Peyer's patch (tissue), 4 donors: ENCODE results near the gene MSANTD3. TPM values are rescaled to one million over a fixed set of nuclear protein-coding genes. Genes with fewer than 3 reads are reported as not detected.

ENCODE experiments used
- DNase-seq, 3 donors: peaks; one replicate each; pipeline ENCODE4 v3.0.0-alpha.2; 2017 to 2019
- H3K27ac ChIP-seq, 4 donors: fragments of 200-600 bp; sonication (generic); one replicate each; pipeline ENCODE4 v1.5.1; 2016 to 2019
- H3K27me3 ChIP-seq, 2 donors: fragments of 200-600 bp; sonication (generic); one replicate each; pipeline ENCODE4 v1.5.1; 2019
- H3K36me3 ChIP-seq, 3 donors: fragments of 200-600 bp; sonication (generic); one replicate each; pipeline ENCODE4 v1.5.1; 2016 to 2019
- H3K4me1 ChIP-seq, 4 donors: fragments of 200-600 bp; sonication (generic); one replicate each; pipeline ENCODE4 v1.5.1; 2016 to 2019
- H3K4me3 ChIP-seq, 4 donors: fragments of 200-600 bp; sonication (generic); 1 replicate in 3 of 4; 2 replicates in 1 of 4; pipeline ENCODE4 v1.5.1; 2016 to 2019; ENCODE audit warnings: mild to moderate bottlenecking in 1 of 4
- H3K9me3 ChIP-seq, 4 donors: fragments of 200-600 bp; sonication (generic); one replicate each; pipeline ENCODE4 v1.5.1; 2016 to 2019; ENCODE audit warnings: mild to moderate bottlenecking in 1 of 4
- CTCF ChIP-seq, 6 experiments: fragments of 450-650 bp in 4 of 6; fragments of 200-600 bp in 2 of 6; sonication (generic) in 1 of 6; IDR thresholded peaks; one replicate each; pipeline ENCODE4 v1.5.1; 2017 to 2019; ENCODE audit warnings: antibody characterized with exemption in 6 of 6, mild to moderate bottlenecking in 3 of 6, moderate library complexity in 1 of 6
- POLR2A ChIP-seq, 2 donors: fragments of 450-650 bp; IDR thresholded peaks; one replicate each; pipeline ENCODE4 v1.5.1; 2017; ENCODE audit warnings: antibody characterized with exemption in 2 of 2, mild to moderate bottlenecking in 2 of 2, moderate library complexity in 2 of 2
- total RNA-seq, 4 donors: library from RNA; depleted of rRNA; stranded (reverse); fragments of >200 nt; gene quantifications; one replicate each; pipeline ENCODE4 v1.1.0, GENCODE V29; 2016

Gene MSANTD3
- total RNA-seq, 4 donors from 2014 or later, result 5.5 to 37.1 (median 9.5) TPM

GRCh38 chr9:100448266-100448665 lies 21.3 kb downstream of the MSANTD3 start:
- Histone ChIP-seq H3K9me3 (no peaks in the 10 kb centered on the region), H3K27ac (no peak overlapping the region), H3K27me3 (no peaks in the 10 kb centered on the region), H3K4me3 (no peak overlapping the region), H3K36me3 (no peaks in the 10 kb centered on the region), H3K4me1 (no peaks in the 10 kb centered on the region)
- no peak for TF ChIP-seq POLR2A (IDR thresholded peaks at IDR 0.05)
- no peak for TF ChIP-seq CTCF (IDR thresholded peaks at IDR 0.05)
- no peak for DNase-seq

GRCh38 chr9:100449420-100449819 lies 22.5 kb downstream of the MSANTD3 start:
- Histone ChIP-seq H3K36me3 (no peaks in the 10 kb centered on the region), H3K4me3 (no peak overlapping the region), H3K4me1 (no peaks in the 10 kb centered on the region), H3K27ac (no peak overlapping the region), H3K9me3 (no peaks in the 10 kb centered on the region), H3K27me3 (no peaks in the 10 kb centered on the region)
- TF ChIP-seq POLR2A (IDR thresholded peaks at IDR 0.05), result no peak
- no peak for TF ChIP-seq CTCF (IDR thresholded peaks at IDR 0.05)
- no peak for DNase-seq

DNA sequence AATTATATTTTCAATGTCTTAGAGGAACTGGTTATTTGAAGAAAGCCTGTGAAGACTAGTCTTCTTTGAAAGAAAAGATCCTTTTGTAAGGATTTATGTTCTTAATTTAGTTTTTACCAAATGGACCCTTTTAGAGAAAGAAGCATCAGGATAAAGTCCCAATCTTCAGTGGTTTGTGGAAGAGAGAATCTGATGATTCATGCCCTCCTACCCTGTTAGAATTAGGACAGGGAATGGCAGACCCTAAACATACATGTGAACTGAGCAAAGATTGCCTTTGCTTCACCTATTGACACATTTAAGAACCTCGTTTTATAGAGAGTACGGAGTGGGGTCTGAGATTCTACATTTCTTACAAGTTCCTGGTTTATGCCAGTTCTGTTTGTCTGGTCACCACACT lies 26.0 kb downstream of the MSANTD3 start:
- DNase-seq, result no peak
- no peaks in the 10 kb centered on the region for H3K9me3 ChIP-seq

GRCh38 chr9:100455470-100455869 lies 28.5 kb downstream of the MSANTD3 start:
- TF ChIP-seq CTCF (IDR thresholded peaks at IDR 0.05), result no peak
- no peak for TF ChIP-seq POLR2A (IDR thresholded peaks at IDR 0.05)
- H3K4me3 ChIP-seq, result no peak overlapping the region
- no peak overlapping the region for H3K27ac ChIP-seq
- DNase-seq, result no peak
- no peaks in the 10 kb centered on the region for H3K9me3 ChIP-seq
- H3K27me3 ChIP-seq, result no peaks in the 10 kb centered on the region
- no peaks in the 10 kb centered on the region for H3K36me3 ChIP-seq
- H3K4me1 ChIP-seq, result no peaks in the 10 kb centered on the region

More for the DNA sequence above, 26.0 kb downstream of the MSANTD3 start:
- Histone ChIP-seq H3K27me3 (no peaks in the 10 kb centered on the region), H3K27ac (no peak overlapping the region), H3K36me3 (no peaks in the 10 kb centered on the region), H3K4me1 (no peaks in the 10 kb centered on the region), H3K4me3 (no peak overlapping the region)
- TF ChIP-seq CTCF (IDR thresholded peaks at IDR 0.05) (no peak), POLR2A (IDR thresholded peaks at IDR 0.05) (no peak)

GRCh38 chr9:100457517-100457916 lies 30.6 kb downstream of the MSANTD3 start:
- Histone ChIP-seq H3K4me3 (no peak overlapping the region), H3K9me3 (no peaks in the 10 kb centered on the region), H3K4me1 (no peaks in the 10 kb centered on the region), H3K27ac (no peak overlapping the region), H3K36me3 (no peaks in the 10 kb centered on the region), H3K27me3 (no peaks in the 10 kb centered on the region)
- no peak for DNase-seq
- TF ChIP-seq POLR2A (IDR thresholded peaks at IDR 0.05) (no peak), CTCF (IDR thresholded peaks at IDR 0.05) (no peak)

GRCh38 chr9:100459963-100460362 lies 33.0 kb downstream of the MSANTD3 start:
- TF ChIP-seq POLR2A (IDR thresholded peaks at IDR 0.05), result no peak
- TF ChIP-seq CTCF (IDR thresholded peaks at IDR 0.05), result no peak
- no peak overlapping the region for H3K4me3 ChIP-seq
- no peaks in the 10 kb centered on the region for H3K9me3 ChIP-seq
- H3K27me3 ChIP-seq, result no peaks in the 10 kb centered on the region
- DNase-seq, result no peak
- no peaks in the 10 kb centered on the region for H3K36me3 ChIP-seq
- H3K4me1 ChIP-seq, result no peaks in the 10 kb centered on the region
- H3K27ac ChIP-seq, result no peak overlapping the region
